Suprapubic skin (tissue), 4 donors: ENCODE data around the gene TGM2. TPM values are rescaled to one million over a fixed set of nuclear protein-coding genes. Genes with fewer than 3 reads are reported as not detected.

Experiments
- DNase-seq, 2 donors: peaks; one replicate each; pipeline ENCODE4 v3.0.0-alpha.2; 2019; ENCODE audit warnings: low spot score in 2 of 2
- H3K27ac ChIP-seq: fragments of 200-600 bp; sonication (generic); one replicate; pipeline ENCODE4 v1.5.1; 2019
- H3K27me3 ChIP-seq: fragments of 200-600 bp; sonication (generic); one replicate; pipeline ENCODE4 v1.5.1; 2019
- H3K36me3 ChIP-seq: fragments of 200-600 bp; sonication (generic); one replicate; pipeline ENCODE4 v1.5.1; 2019
- H3K4me1 ChIP-seq: fragments of 200-600 bp; sonication (generic); one replicate; pipeline ENCODE4 v1.5.1; 2019
- H3K4me3 ChIP-seq: fragments of 200-600 bp; sonication (generic); one replicate; pipeline ENCODE4 v1.5.1; 2019; ENCODE audit warnings: mild to moderate bottlenecking
- H3K9me3 ChIP-seq: fragments of 200-600 bp; sonication (generic); one replicate; pipeline ENCODE4 v1.5.1; 2019
- CTCF ChIP-seq, 2 donors: fragments of 200-600 bp in 1 of 2; fragments of 450-650 bp in 1 of 2; sonication (generic) in 1 of 2; IDR thresholded peaks; one replicate each; pipeline ENCODE4 v1.5.1; 2016 to 2019; ENCODE audit warnings: antibody characterized with exemption in 2 of 2, mild to moderate bottlenecking in 1 of 2, moderate library complexity in 1 of 2
- EP300 ChIP-seq: sonication (generic); formaldehyde crosslinking; IDR thresholded peaks from one replicate; pipeline ENCODE4 v1.6.1; 2017; ENCODE audit warnings: antibody characterized with exemption
- POLR2A ChIP-seq, 2 donors: fragments of 450-650 bp; IDR thresholded peaks; one replicate each; pipeline ENCODE4 v1.6.1; 2017; ENCODE audit warnings: antibody characterized with exemption in 2 of 2, mild to moderate bottlenecking in 2 of 2, moderate library complexity in 2 of 2
- POLR2AphosphoS5 ChIP-seq, 3 donors: sonication (generic); formaldehyde crosslinking; IDR thresholded peaks; one replicate each; pipeline ENCODE4 v1.6.1; 2017; ENCODE audit warnings: antibody characterized with exemption in 3 of 3
- WGBS: methylation state at CpG from one replicate; pipeline ENCODE4 v1.1.5; 2018; 5-methylcytosine and 5-hydroxymethylcytosine counted together
- total RNA-seq, 4 donors: library from RNA; depleted of rRNA; stranded (reverse); fragments of >200 nt; gene quantifications; one replicate each; pipeline ENCODE4 v1.1.0, GENCODE V29; 2016

TGM2 gene
- total RNA-seq, 4 donors from 2014 or later, result 1.5 to 6.6 (median 3.8) TPM

GRCh38 chr20:38156888-38157634 is 8.0 kb downstream of the TGM2 start:
- H3K27ac ChIP-seq, result no peak overlapping the region
- H3K27me3 ChIP-seq, result no peaks in the 10 kb centered on the region
- peaks cover 6% of the 10 kb centered on the region for H3K4me1 ChIP-seq
- TF ChIP-seq POLR2AphosphoS5 (IDR thresholded peaks at IDR 0.05) (no peak), EP300 (no peak), POLR2A (IDR thresholded peaks at IDR 0.05) (no peak), CTCF (IDR thresholded peaks at IDR 0.05) (no peak)
- H3K4me3 ChIP-seq, result no peak overlapping the region
- 71% methylated on average over 9 of the region's 11 CpGs for WGBS
- H3K36me3 ChIP-seq, result no peaks in the 10 kb centered on the region
- no peak for DNase-seq
- no peaks in the 10 kb centered on the region for H3K9me3 ChIP-seq

- no peaks in the 10 kb centered on the region for H3K36me3 ChIP-seq
- no peaks in the 10 kb centered on the region for H3K27me3 ChIP-seq
- no peak for TF ChIP-seq EP300
- no peak for TF ChIP-seq POLR2AphosphoS5 (IDR thresholded peaks at IDR 0.05)
- TF ChIP-seq POLR2A (IDR thresholded peaks at IDR 0.05), result no peak
- TF ChIP-seq CTCF (IDR thresholded peaks at IDR 0.05), result no peak
- no peaks in the 10 kb centered on the region for H3K9me3 ChIP-seq
- peaks cover 13% of the 10 kb centered on the region for H3K4me1 ChIP-seq
- no peak overlapping the region for H3K27ac ChIP-seq
- 79% methylated on average over 6 of the region's 6 CpGs for WGBS
- H3K4me3 ChIP-seq, result no peak overlapping the region
- no peak for DNase-seq
Observed at GRCh38 chr20:38156280-38156679, 8.8 kb downstream of the TGM2 start.

- H3K36me3 ChIP-seq, result no peaks in the 10 kb centered on the region
- no peak for TF ChIP-seq EP300
- no peak for TF ChIP-seq CTCF (IDR thresholded peaks at IDR 0.05)
- TF ChIP-seq POLR2A (IDR thresholded peaks at IDR 0.05), result no peak
- no peak for TF ChIP-seq POLR2AphosphoS5 (IDR thresholded peaks at IDR 0.05)
- peaks cover 13% of the 10 kb centered on the region for H3K4me1 ChIP-seq
- no peaks in the 10 kb centered on the region for H3K9me3 ChIP-seq
- WGBS, result 94% methylated on average over 4 of the region's 13 CpGs
- no peak overlapping the region for H3K27ac ChIP-seq
- DNase-seq, result no peak
- H3K27me3 ChIP-seq, result no peaks in the 10 kb centered on the region
- no peak overlapping the region for H3K4me3 ChIP-seq
Observed at GRCh38 chr20:38155811-38156210, 9.3 kb downstream of the TGM2 start.

GRCh38 chr20:38153401-38153800 is 11.7 kb downstream of the TGM2 start:
- WGBS, result 94% methylated on average over 5 of the region's 5 CpGs

More at GRCh38 chr20:38153401-38153800, 11.7 kb downstream of the TGM2 start:
- H3K4me1 ChIP-seq, result peaks cover 13% of the 10 kb centered on the region
- TF ChIP-seq POLR2AphosphoS5 (IDR thresholded peaks at IDR 0.05), result no peak
- TF ChIP-seq CTCF (IDR thresholded peaks at IDR 0.05), result no peak
- no peak for TF ChIP-seq EP300
- no peak for TF ChIP-seq POLR2A (IDR thresholded peaks at IDR 0.05)
- H3K36me3 ChIP-seq, result no peaks in the 10 kb centered on the region
- H3K4me3 ChIP-seq, result no peak overlapping the region
- H3K27me3 ChIP-seq, result no peaks in the 10 kb centered on the region
- no peak overlapping the region for H3K27ac ChIP-seq
- no peaks in the 10 kb centered on the region for H3K9me3 ChIP-seq
- DNase-seq, result no peak
